ENCODE measurements around the gene MCM6.

Gene MCM6

DNA sequence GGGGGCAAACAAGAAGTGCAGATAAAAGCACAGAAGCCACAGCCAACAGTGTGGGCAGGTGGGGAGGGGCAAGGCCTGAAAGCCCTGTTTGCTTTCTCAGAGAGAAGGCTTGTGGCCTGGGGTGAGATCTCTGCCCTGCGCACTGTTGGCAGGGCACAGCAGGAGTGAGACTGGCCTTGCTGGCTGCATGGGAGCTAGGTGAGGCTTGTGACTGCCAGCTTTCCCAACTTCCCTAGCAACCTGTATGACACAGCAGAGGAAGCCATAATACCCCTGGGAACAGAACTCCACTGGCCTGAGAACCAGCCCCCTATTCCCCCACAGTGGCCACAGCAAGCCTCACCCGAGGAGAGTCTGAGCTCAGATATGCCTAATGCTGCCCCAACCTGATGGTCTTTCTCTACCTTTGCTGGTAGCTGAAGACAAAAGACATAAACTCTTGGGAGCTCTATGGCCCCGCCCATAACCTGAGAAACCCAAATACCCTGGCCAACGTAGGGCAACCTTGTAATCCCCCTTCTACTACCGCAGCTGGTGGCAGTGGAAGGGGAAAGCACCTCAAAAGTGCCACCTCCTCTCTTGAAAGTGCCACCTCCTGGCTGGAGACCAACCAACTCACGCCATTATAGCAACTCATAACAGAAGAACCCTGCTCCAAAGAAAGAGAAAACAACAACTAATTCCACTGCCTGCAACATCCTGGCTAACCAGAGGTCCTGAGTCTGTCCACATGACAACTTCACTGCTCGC lies 83.7 kb downstream of the MCM6 start:
- no peak overlapping the region for H3K4me3 ChIP-seq (ENCODE audit: low read length)
- no peak for TF ChIP-seq ZNF274 (IDR thresholded peaks at IDR 0.05; ENCODE audit: low read depth, low read length)

DNA sequence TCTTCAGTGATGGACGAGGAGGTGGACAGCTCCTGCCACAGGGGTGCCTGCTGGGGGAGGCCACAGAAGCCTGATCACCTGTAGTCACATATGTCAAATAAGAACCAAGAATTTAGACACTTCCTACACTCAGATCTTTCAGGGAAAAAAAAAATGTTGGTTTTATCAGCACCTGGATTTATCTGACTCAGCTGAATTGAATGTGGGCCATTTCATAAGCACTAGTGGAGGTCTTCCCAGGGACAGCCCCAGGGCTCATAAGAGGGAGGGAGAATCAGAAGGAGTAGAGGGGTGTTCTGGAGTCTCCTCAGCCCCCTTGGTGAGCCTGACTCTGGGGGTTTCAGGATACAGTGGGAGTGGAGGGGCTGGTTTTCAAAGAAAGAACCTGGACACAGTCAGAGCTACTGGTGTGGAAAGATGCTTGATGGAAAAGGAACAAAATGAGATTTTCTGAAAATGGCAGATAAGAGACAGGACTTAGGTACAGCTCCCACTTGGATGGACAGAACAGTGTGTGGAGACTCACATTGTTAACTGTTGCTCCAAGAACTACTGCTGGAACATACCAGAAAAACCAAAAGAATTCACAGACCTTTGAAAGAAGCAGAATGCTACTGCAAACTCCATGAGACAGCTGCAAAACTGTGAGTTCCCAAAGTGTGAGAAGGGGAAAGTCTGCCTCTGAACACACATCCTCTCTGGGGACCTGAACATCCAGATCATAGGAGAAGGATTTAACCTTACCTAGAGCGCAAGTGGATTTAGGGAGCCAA lies 84.6 kb downstream of the MCM6 start:
- no peak for TF ChIP-seq ZNF274 (IDR thresholded peaks at IDR 0.05; ENCODE audit: low read depth, low read length)
- H3K4me3 ChIP-seq (ENCODE audit: low read length) = no peak overlapping the region

DNA sequence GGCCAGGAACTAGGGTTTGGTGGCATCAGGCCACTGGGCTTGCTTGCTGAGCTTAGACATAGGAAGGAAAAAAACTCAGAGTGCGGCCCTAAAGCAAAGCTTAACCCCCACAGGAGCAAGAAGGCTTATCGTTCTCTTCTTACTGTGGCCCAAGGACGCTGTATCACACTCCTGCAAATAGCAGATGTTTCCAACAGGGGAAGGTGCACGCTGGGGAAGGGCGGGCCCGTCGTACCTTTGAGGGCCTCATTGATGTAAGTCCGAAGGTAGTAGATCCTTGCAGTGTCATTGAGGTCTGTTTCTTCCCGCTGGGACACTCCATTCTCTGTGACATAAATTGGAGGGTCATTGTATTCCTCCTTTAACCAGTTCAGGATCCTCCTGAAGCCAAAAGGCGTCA lies 85.8 kb downstream of the MCM6 start:
- no peak overlapping the region for H3K4me3 ChIP-seq (ENCODE audit: low read length)
- no peak for TF ChIP-seq ZNF274 (IDR thresholded peaks at IDR 0.05; ENCODE audit: low read depth, low read length)

Measured in GM08714 (cell line).